A204.1 (cell line): ENCODE results near the gene ACSL6.

Experiments
- FAIRE-seq: peaks from 2 replicates; lab custom pipeline; 2012; peaks lifted over from hg19 to GRCh38; lab: Jason Lieb, UNC

ACSL6 gene

DNA sequence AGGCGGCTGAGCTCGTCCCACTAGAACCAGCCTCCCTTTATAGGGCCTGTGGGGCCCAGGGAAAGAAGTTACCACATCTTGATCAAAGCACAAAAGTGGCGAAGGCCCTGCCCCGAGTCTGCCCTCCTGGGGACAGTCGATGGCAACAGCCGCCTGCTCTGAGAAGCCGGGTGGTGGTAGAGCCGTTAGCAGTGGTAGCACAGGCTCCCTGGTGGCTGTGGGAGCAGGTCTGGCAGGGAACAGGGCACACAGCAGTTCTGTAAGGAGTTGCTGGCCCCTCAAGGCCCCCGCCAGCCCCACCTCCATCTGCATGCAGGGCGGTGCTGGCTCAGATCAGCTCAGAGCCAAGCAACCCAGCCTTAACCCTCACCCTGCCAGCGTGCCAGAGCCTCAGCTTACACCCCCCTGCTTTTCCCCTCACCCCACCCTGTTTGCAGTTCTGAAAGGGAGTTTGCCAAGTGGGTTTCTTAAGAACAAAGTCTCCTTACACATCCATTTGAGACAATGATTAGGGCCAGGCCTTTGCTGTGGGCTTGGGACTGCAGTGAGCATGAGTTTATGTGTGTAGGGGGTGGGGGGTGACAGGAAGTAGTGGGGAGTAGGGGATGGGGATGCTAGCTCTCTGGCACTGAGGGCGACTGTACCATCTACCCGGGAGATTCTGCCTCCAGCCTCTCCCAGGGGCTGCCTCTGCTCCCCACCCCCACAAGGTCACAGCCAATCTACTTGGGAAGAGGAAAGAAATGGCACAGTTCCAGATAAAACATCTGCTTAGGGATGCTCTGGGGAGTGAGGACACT lies 11.8 kb downstream of the ACSL6 start:
- no peak for FAIRE-seq

DNA sequence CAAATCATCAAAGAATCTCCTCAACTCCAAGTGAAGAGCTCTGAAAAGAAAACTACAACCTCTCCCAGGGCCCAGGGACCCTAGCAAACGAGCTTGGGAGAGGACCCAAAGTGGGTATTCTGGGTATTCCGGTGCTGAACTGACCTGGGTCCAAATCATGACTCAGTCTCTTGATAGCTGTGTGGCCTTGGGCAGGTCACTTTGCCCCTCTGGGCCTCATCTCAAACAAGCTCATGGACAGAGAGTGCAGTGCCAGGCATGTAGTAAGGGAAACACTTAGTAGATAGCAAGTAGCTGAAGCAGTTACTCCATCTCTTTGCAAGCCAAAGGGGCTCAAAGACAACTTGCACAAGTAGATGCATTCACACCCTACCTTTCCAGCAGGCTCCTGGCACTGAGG lies 12.4 kb downstream of the ACSL6 start:
- FAIRE-seq, result no peak

DNA sequence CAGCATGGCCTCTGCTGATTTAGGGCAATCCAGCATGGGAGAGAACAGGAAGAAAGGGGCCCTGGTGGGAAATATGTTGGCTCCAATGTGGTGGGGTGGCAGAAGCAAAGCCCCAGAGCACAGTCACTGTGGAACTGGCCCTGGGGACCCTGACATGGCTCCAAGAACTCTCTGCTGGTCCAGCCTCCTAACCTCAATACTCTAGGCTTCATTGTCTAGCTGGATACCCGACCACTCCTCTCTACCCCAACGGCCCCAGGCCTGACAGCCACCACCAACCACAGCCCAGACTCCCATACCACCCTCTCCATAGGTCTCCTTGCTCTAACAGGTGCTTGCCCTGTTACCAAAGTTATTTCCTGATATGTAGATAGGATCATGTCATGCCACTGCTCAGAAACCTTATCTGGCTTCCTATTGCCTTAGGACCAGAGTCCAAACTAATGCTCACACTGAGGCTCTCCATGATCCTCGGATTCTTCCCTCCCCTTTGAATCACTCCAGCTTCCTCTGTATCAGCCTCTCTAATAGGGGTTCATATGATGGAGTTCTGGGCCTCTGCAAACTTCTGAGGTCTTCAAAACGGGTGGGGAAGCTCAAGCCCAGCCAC lies 12.9 kb downstream of the ACSL6 start:
- no peak for FAIRE-seq

DNA sequence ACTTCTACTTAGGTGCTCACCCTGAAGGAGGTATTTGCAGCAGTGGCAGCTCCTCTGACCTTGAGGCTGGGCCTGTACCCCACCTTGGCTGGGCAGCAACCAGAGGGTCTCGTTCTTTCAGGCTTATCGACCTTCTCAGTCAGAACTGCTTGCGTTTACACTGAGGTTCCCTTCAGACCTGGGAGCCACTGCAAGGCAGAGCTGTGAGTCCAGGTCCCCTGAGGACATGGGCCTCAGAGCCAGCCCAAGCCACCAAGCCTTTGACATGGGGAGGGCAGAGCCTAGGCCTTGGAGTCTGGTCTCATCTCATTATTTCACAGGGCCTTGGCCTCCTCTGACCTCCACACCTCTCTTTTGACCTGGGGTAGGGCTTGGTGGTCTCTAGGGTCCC lies 13.7 kb downstream of the ACSL6 start:
- FAIRE-seq, result no peak

DNA sequence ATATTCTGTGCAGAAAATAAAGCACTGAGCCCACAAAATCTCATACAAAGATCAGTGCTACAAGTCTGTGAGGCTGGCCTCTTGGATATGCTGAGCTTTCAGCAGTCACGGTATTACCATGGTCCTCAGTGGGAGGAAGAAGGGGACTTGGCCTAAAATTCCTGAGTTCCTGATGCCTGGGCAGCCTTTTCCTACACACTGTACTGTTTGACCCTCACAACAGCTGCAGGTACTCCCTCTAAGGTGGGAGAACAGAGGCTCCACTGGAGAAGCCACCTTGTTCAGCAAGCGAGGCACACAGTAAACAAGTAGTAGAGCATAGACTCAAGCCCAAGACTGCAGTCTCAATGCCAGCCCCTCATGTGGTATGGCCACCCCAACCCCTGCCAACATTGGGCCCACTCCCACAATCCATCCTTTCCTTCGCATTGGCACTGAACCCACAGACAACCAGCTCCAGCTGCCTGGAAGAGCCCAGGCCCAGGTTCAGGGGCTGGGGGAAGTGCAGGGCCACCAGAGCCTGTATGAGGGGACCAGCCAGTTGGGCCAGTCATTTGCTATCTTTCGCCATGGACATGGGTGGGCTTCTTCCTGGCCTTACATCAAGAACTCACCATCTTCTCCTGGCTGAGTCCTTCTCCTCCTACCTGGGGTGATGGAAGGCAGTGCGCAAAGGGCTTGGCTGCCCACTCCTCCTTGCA lies 14.3 kb downstream of the ACSL6 start:
- FAIRE-seq, result no peak

DNA sequence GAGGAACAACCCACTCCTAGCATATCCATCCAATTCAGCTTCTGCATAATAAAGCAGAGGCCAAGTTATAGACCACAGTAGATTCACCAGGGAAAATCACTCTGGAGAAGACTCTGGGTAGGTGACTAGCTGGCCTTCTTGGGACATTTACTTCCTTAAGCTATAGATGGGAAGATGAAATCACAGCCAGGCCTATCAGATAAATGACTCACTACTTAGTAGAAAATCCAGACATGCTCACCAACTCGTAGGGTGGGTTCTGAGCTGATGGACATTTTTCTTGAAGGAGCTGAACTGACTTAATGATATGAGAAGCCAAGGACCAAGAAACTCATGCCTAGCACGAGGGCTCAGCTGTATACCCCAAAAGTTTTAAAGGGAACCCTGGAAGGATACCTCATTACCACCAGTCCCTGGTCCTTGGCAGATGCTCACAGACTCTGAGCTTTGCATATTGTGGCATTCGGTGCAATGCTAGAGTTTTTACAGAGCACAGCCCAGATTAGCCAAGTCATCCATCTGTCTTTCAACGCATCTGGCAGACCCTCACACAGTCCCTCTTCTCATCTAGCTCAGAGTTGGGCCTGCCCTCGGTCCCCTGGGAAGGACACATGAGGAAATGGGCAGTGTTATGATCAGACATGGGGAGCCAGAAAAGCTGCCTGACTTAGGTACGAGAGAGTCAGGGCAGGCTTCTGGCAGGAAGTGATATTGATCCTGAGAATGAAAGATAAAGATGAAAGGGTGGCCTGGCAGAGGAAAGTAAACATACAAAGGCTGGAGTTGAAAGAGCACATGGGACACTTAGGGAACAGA lies 15.0 kb downstream of the ACSL6 start:
- FAIRE-seq, result no peak

DNA sequence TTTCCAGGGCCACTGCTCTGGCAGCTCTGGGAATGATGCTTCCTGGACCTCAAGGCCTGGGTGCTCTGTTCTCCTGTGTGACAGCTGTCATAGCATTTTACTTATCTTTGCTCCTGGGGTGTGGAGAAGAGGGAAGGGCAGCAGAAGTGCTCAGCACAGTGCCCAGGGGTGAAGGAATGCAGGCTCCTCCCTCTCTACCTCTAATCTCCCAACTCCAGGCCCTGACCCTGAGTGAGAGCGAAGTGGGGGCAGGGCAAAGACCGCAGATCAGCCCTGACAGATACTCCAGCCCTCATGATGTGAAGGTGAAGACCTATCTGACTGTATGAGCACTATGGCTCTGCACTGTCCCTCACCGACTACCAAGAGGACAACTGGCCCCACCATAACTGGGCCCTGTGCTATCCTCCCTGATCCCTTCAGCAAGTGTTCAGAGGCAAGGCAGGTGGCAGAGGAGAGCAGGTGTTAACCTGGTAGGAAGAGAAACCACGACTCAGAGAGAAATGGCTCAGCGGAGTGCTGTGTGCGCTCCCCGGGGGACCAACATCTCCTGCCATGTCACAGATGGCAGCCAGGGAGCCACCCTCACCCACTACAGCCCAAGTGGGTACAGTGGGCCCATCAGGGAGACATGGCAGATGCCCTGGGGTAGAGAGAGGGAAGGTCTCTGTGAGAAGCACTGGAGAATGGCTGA lies 16.8 kb downstream of the ACSL6 start:
- no peak for FAIRE-seq

DNA sequence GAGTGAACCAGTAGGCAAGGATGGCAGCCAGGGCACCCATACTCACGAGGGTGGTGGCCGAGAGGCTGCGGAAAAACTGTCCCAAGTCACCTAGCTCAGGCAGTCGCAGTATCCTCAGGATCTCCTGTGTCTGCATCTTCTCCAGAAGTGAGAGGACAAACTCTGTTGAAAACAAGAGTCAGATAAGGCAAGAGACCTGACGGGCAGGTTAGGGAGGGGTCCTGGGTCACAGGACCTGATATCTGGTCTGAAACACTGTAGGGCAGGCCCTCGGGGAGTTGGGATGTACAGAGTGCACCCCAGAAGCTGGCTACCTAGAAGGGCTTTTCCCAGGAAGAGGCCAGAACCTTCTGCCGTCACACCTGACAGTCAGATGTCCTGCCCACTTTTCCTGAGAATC lies 17.4 kb downstream of the ACSL6 start:
- no peak for FAIRE-seq

DNA sequence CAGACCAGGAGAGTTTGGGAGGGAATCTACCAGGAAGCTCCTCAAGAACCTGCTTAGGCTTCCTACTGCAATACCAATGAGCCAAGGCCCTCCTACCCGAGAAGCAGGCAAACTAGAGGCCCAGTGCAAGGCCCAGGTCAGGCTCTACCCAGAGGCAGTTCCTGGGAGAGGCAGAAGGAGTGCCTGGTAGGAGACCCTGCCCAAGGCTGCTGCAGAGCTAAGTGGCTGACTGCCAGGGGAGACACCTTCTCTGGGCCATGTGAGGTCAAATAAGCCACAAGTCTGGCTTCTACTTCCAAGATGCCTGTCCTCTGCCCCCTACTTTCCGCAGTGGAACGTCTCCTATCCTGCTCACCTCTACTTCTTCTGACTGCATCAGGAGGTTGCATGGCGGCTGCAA lies 17.8 kb downstream of the ACSL6 start:
- FAIRE-seq, result no peak

DNA sequence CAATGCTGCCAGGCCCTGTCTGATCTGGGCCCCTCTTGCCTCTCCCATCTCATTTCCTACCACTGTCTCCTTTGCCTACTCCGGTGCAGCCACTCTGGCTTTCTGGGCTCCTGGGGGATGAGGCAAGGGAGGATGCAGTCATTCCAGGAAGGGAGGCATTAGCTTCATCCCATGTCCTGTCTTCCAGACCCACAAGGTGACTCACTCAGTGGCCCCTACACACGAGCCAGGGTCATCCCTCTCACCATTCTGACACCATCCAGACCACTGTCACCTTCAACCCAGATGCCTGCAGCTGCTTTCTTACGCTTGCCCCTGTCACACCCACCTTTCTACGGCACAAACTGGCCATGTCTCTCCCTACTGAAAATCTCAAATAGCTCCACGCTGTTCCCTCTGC lies 19.1 kb downstream of the ACSL6 start:
- FAIRE-seq, result no peak

DNA sequence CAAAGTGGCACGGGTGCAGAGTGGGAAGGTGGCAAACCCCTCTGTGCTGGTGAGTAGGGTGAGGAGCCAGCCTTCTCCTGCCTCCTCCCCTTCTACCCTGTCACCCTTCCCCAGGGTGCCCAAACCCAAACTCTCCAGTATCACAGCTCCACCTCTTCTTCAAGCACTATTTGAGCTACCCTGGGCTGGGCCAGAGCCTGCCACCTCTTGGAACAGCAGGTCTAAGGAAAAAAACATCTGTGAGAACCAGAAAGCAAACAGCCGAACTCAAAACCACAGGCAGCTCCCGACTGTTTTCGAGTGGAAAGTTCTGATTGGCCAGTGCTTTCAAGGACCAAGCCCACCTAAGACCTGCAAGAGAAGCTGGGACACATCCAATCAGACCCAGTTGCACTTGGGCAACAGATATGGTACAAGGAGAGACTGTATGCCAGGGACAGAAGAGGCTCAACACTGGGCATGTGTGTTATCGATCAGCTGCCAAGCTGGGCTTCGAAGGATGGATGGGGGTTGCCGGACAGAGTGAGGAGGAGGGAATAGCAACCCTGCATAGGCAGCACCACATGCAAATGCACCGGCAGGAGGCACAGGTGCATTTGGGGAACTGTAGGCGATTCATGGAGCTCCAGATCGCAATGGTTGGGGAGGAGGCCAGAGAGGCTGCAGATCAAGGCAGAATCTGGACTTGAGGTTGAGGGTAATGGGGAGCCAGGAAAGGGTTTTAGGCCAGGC lies 19.7 kb downstream of the ACSL6 start:
- no peak for FAIRE-seq

DNA sequence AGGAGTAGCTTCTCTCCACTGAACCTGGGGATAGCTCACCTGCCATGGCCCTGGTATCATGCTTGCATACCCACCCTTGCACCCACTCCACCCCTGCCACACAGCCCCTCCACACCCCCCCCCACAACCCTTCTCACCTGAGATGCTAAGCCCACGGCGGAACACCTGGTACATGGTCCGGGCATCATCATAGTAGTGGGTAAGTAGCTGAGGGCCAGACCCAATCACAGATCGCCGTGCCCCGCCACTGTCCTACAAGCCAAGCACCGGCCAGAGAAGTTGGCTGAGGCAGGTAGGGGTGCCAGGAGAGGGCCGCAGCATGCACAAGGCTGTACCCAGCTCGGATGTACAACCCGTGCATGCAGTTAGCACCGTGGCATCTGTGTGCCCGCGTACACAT lies 20.7 kb downstream of the ACSL6 start:
- FAIRE-seq, result no peak

DNA sequence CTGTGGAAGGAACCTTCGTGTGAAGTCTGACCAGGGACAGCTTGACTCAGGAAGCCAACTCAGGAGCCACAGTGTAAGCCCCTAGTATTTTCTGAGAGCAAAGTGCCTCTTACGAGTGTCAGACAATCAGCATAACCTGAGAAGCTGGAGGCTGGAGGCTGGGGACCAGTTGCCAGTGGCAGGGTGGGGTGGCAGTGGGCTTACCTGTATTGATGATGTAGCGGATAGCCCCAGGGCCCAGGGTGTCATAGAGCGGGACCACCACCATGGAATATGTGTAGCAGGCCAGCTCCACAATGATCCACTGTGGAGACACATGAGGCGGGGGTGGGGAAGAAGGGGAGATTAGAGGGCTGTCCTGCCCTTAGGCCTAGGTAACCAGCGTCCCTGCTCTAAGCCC lies 22.9 kb downstream of the ACSL6 start:
- no peak for FAIRE-seq

DNA sequence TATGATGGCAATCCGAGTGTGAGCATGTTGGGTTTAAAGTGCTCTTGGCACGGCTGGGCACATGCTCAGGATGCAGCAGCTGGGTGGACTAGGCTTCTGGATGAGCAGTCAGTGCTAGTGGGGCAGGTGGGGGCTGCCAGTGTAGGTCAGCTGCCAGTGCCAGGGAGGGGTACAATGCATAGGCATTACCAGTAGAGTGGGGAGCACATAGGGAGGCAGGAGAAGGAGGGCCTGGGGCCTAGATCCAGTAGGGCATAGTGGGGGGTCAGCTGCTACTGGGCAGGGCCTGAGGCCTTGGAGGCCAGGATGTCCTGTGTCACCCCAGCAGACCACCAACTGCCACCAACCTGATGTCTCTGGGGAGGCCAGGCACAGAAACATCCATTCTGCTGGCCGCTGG lies 24.2 kb downstream of the ACSL6 start:
- FAIRE-seq, result no peak

DNA sequence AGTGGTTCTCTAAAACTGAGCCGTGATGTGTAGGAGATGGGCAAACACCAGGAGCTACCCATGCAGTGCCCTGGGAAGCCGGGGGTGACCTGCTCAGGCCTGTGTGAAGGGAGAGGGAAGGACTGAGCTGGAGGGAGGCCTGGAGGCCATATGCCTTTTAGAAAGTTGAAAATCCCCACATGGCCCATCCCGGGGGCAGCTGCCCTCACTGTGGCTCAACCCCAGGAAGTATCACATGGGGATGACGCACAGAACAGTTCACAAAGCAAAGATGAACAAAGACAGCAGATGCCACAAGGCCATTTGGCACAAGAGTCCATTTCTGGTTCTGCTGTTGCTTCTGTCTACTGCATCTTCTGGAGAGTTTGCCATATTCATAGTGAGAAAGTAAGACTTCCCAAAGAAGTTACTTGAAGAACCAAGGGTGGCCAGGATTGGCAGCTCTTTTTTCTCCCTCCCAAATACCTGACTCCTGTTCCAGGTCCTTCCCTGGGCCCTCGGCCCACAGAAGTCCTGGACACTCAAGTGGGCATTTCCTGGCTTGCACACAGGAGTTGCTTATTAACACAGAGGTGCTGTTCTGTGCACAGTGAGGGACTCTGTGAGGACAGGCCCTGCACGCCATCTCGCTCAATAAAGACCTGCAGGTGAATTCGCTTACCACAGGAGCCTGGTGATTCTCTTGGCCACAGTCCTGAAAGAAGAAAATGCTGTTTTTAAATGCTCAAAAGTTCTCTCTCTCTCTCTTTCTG lies 25.1 kb downstream of the ACSL6 start:
- FAIRE-seq, result no peak

DNA sequence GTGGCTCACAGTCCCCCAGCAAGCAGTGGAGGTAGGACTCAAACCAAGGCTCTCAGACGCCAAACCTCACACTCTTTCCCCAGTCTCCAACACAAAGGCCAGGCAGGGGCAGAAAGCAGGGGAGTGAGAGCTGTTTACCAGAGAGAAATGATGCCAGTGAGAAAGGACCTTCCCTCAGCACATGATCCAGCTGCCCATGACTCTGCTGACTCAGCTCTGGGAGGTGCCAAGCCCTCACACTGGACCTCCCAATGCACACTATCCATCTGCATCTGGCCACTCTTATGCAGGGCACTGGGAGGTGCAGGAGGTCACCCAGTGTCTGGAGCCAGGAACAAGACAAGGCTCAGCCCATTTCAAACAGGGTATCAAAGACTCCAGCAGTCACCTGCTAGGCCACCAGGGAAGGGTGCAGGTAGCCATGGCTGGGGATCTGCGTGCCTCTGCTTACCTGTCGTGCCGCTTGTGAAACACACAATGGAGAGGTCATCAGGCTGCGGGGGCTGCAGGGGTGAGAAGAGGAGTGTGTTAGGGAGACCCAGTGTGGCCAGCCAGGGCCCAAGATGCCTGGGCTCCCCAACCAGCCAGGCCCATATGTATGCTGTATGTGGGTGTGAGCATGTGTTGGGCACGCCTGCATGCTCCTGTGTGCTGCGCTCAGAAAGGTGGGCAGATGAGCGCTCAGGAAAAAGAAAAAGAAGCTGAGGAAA lies 26.3 kb downstream of the ACSL6 start:
- no peak for FAIRE-seq

DNA sequence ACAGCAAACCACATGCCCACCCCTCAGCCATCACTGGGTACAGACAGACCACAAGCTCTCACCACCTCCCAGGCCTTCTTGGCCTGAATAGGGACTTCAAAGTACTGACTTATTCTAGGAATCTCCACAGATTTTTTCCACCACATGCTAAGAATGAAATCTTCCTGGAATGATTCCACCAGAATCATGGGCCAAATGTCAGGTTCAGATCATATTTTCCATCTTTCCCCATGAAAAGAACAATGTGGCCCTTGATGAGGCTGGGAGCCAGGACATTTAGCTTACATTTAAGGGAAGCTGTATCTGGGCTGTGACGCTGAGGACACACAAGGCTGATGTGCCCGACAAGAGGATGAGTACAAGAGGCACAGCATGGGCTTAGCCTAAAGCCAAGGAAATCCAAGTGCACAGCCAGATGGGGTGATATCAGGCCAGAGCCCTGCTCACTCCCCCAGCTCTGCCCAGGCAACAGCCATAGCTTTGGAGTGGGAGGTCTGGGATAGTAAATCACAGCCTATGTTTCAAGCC lies 28.1 kb downstream of the ACSL6 start:
- FAIRE-seq, result no peak

DNA sequence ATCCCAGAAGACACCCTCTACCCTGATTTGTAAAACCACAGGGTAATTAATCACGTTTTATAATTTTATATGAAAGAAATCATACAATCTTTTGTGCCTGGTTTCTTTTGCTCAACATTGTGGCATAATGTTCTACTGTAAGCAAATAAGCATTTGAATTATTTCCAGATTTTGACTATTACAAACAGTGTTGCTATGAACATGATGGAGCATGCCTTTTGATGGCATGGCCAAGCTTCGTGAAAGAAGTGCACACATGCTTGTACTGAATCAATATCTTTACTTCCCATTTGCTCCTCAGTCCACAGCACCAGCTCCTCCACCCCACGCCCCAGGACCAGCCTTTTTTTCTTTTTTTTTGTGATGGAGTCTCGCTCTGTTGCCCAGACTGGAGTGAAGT lies 29.9 kb downstream of the ACSL6 start:
- no peak for FAIRE-seq

DNA sequence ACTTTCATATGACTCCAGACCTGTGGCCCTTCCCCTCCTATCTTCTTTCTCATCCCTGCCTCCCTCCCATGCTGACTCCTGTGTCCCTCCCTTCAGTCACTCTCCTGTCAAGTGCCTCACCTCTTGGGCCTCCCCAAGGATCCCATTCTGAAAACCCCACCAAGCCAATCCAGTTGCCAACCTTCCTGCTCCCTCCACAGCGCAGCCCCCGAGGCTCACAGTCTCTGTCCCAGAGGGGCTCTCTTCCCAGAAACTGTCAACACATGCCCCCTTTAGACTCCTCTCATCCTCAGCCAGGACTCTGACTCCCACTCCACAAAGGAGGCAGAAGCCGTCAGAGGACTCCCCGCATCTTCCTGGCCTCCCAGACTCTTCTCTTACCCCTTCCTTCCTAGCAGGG lies 30.8 kb downstream of the ACSL6 start:
- no peak for FAIRE-seq

DNA sequence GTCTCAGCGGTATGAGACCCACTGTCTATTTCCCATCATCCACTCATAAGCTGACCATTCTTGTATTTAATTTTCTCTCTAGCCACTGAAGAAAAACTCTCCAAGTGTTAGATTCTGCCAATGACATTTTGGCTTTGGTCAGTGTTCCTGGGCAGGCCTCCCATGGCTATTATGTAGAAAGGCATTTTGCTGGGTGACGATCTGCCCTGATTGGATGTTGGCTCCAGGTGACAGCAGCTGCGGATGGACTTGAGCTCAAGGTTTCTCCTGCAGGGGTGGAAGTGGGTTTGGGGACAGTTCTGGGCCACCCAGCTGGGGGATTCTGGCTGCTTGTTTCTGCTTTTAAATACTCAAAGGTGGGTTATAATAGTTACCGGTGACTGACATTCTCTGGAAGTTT lies 31.6 kb downstream of the ACSL6 start:
- no peak for FAIRE-seq
